Mucosa of descending colon (tissue), 3 donors: ENCODE results near the gene UNKL. TPM values are rescaled to one million over a fixed set of nuclear protein-coding genes. Genes with fewer than 3 reads are reported as not detected.

Experiments used
- ATAC-seq: fragments of 200-7000 bp; cut with Tn5 transposase; one replicate; pipeline ENCODE4 v1.9.1; 2020; ENCODE audit warnings: mild to moderate bottlenecking, moderate library complexity
- DNase-seq, 3 donors: peaks; one replicate each; pipeline ENCODE4 v3.0.0-alpha.2; 2020
- H3K36me3 ChIP-seq: fragments of 200-600 bp; one replicate; pipeline ENCODE4 v1.8.0; 2021; ENCODE audit warnings: low read depth, mild to moderate bottlenecking
- H3K4me1 ChIP-seq: fragments of 200-600 bp; one replicate; pipeline ENCODE4 v1.8.0; 2021; ENCODE audit warnings: low read depth, mild to moderate bottlenecking
- H3K4me3 ChIP-seq: fragments of 200-600 bp; one replicate; pipeline ENCODE4 v1.8.0; 2021; ENCODE audit warnings: mild to moderate bottlenecking
- H3K9me3 ChIP-seq: fragments of 200-600 bp; one replicate; pipeline ENCODE4 v1.8.0; 2021; ENCODE audit warnings: mild to moderate bottlenecking
- CTCF ChIP-seq: fragments of 200-600 bp; IDR thresholded peaks from one replicate; pipeline ENCODE4 v1.8.0; 2022; ENCODE audit warnings: antibody characterized with exemption, mild to moderate bottlenecking
- intact Hi-C, 2 donors: fragments of 100-400 bp; cut with DNase I in 1 of 2; cut with micrococcal nuclease in 1 of 2; formaldehyde crosslinking; loops; one replicate each; pipeline versions ENCODE4 v1.11.0 to v1.11.1; 2022; cut with DNase I, micrococcal nuclease
- total RNA-seq, 3 donors: library from RNA; stranded (reverse); fragmentation: NEBNext Ultra II Directional in 2 of 3; extraction: Animal tissue kit (Norgen Biotek cat#: 25700) in 2 of 3; gene quantifications; one replicate each; pipeline versions ENCODE4 v1.2.1 to v1.2.4, GENCODE V29; 2021 to 2023
- donor health status: DM: no; HTN: no; CAD: no; lungs with moderate emphysema.
- donor health status: DM: no; HTN: no; CAD: no.
- donor health status: DM: no; HTN: yes; CAD: no.

The UNKL gene
- total RNA-seq, 3 donors from 2014 or later = 16.2 to 36.5 (median 28.2) TPM

- TF ChIP-seq CTCF = no peak
- Histone ChIP-seq H3K4me3 (no peak overlapping the region), H3K4me1 (no peaks in the 10 kb centered on the region), H3K36me3 (peaks cover 50% of the 10 kb centered on the region), H3K9me3 (no peaks in the 10 kb centered on the region)
- ATAC-seq = no peak
- intact Hi-C loops = no loop called here
- no peak for DNase-seq
Observed at GRCh38 chr16:1319041-1319440, 95.5 kb downstream of the UNKL start.

GRCh38 chr16:1318268-1318545 is 96.3 kb downstream of the UNKL start:
- intact Hi-C loops = no loop called here
- no peak for DNase-seq
- no peak for TF ChIP-seq CTCF
- Histone ChIP-seq H3K4me3 (no peak overlapping the region), H3K9me3 (no peaks in the 10 kb centered on the region), H3K36me3 (peaks cover 50% of the 10 kb centered on the region), H3K4me1 (no peaks in the 10 kb centered on the region)
- no peak for ATAC-seq

- Histone ChIP-seq H3K4me1 (no peaks in the 10 kb centered on the region), H3K36me3 (peaks cover 47% of the 10 kb centered on the region), H3K4me3 (no peak overlapping the region), H3K9me3 (no peaks in the 10 kb centered on the region)
- ATAC-seq (no peak), DNase-seq (no peak)
- intact Hi-C loops = no loop called here
- TF ChIP-seq CTCF = no peak
Observed at GRCh38 chr16:1317479-1318267, 96.8 kb downstream of the UNKL start.

GRCh38 chr16:1316033-1316405 is 98.5 kb downstream of the UNKL start:
- Histone ChIP-seq H3K4me1 (peaks cover 14% of the 10 kb centered on the region), H3K4me3 (no peak overlapping the region), H3K36me3 (peaks cover 47% of the 10 kb centered on the region), H3K9me3 (no peaks in the 10 kb centered on the region)
- ATAC-seq (no peak), DNase-seq (no peak)
- intact Hi-C loops = no loop called here
- no peak for TF ChIP-seq CTCF

- Histone ChIP-seq H3K9me3 (no peaks in the 10 kb centered on the region), H3K36me3 (peaks cover 44% of the 10 kb centered on the region), H3K4me3 (no peak overlapping the region), H3K4me1 (peaks cover 19% of the 10 kb centered on the region)
- ATAC-seq (no peak), DNase-seq (no peak)
- no peak for TF ChIP-seq CTCF
- intact Hi-C loops = no loop called here
Observed at GRCh38 chr16:1315081-1316032, 99.1 kb downstream of the UNKL start.
